NT2/D1 (cell line): ENCODE data around the gene SRBD1.

ENCODE experiments used
- SUZ12 ChIP-seq: IDR thresholded peaks from 2 replicates; pipeline ENCODE4 v1.6.1; 2011; ENCODE audit not compliant: insufficient read length, insufficient read depth; ENCODE audit errors: extremely low read depth
- YY1 ChIP-seq: IDR thresholded peaks from 2 replicates; pipeline ENCODE4 v1.6.1; 2011; ENCODE audit not compliant: insufficient read length, insufficient read depth

GRCh38 chr2:45436456-45436855, 174.6 kb downstream of the SRBD1 start:
- TF ChIP-seq SUZ12 (no peak), YY1 (no peak)
